ENCODE data around the gene ITGA4. TPM values are rescaled to one million over a fixed set of nuclear protein-coding genes. Genes with fewer than 3 reads are reported as not detected.

Gene ITGA4
- total RNA-seq, 4 donors from 2014 or later, result 3.2 to 7.0 (median 4.6) TPM

DNA sequence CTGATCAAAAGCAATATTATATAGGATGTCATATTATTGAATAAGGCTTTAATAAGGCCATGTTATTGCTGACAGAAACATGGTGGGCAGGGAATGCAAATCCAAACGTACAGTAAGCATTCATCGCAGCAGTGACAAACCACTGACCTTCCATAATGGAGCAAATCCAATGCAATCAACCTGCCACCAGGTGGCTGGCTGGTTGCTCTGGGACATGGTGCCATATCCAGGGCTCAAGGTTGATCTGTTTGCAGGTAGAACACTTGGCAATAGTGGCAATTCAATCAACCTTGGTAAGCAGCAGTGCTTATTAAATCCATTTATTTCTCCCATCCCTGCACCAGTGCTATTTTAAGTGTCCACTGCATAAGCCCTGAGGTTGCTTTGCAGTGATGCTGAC is 124.3 kb downstream of the ITGA4 start:
- no peak for TF ChIP-seq POLR2AphosphoS5 (IDR thresholded peaks at IDR 0.05)
- TF ChIP-seq POLR2A (IDR thresholded peaks at IDR 0.05), result no peak
- TF ChIP-seq, protein P1, sequence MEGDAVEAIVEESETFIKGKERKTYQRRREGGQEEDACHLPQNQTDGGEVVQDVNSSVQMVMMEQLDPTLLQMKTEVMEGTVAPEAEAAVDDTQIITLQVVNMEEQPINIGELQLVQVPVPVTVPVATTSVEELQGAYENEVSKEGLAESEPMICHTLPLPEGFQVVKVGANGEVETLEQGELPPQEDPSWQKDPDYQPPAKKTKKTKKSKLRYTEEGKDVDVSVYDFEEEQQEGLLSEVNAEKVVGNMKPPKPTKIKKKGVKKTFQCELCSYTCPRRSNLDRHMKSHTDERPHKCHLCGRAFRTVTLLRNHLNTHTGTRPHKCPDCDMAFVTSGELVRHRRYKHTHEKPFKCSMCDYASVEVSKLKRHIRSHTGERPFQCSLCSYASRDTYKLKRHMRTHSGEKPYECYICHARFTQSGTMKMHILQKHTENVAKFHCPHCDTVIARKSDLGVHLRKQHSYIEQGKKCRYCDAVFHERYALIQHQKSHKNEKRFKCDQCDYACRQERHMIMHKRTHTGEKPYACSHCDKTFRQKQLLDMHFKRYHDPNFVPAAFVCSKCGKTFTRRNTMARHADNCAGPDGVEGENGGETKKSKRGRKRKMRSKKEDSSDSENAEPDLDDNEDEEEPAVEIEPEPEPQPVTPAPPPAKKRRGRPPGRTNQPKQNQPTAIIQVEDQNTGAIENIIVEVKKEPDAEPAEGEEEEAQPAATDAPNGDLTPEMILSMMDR (IDR thresholded peaks at IDR 0.05), result no peak
- TF ChIP-seq EP300 (IDR thresholded peaks at IDR 0.05), result no peak
- Histone ChIP-seq H3K36me3 (no peaks in the 10 kb centered on the region), H3K27me3 (no peaks in the 10 kb centered on the region), H3K27ac (no peak overlapping the region), H3K4me3 (no peak overlapping the region), H3K4me1 (no peaks in the 10 kb centered on the region), H3K9me3 (no peaks in the 10 kb centered on the region)
- no peak for ATAC-seq
- WGBS, 2 donors (ENCODE audit: low coverage in 1 of 2), result 80 to 81% methylated on average over 2 of the region's 2 CpGs

DNA sequence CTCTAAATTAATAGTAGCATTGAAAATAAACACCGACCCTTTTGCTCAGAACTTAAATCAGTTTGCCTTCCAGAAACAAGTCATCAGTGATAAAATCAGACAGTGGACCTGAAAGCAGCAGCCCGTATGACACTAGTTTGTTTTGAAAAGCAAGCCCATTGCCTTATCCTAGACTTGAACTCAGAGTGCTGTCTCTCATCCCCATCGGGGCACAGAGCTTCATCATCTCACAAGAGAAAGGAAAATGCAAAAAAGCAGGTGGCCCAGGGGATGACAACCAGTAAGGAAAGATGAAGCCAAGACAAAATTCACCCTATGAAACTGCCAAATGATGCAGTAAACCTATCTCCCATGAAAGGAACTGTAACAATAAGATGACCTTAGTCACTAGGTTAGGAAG is 128.5 kb downstream of the ITGA4 start:
- Histone ChIP-seq H3K9me3 (no peaks in the 10 kb centered on the region), H3K27ac (no peak overlapping the region), H3K36me3 (no peaks in the 10 kb centered on the region), H3K4me1 (no peaks in the 10 kb centered on the region), H3K27me3 (no peaks in the 10 kb centered on the region), H3K4me3 (no peak overlapping the region)
- 51 to 74% methylated on average over 3 of the region's 3 CpGs for WGBS, 2 donors (ENCODE audit: low coverage in 1 of 2)
- no peak for ATAC-seq
- no peak for TF ChIP-seq POLR2AphosphoS5 (IDR thresholded peaks at IDR 0.05)
- no peak for TF ChIP-seq POLR2A (IDR thresholded peaks at IDR 0.05)
- no peak for TF ChIP-seq EP300 (IDR thresholded peaks at IDR 0.05)
- TF ChIP-seq, protein P1 (IDR thresholded peaks at IDR 0.05), result no peak

Other genes starting within 250 kb of the ITGA4 start
- gene CERKL, start 199.7 kb downstream of the ITGA4 start, total RNA-seq, result under 1 TPM in 1 of 4 donors, not detected in 3; 0.78 TPM
- not detected for gene NEUROD1, start 223.1 kb downstream of the ITGA4 start, total RNA-seq

All from gastroesophageal sphincter (tissue), 4 donors.